A549 (cell line): ENCODE measurements around the gene NGF.

Source experiments
- POLR2A ChIP-seq: IDR thresholded peaks from 2 replicates; pipeline ENCODE4 v1.6.1; 2012; ENCODE audit warnings: mild to moderate bottlenecking, low read length
- TF ChIP-seq, protein P1 (sequence below): fragments of >200 bp; sonication (Bioruptor Twin); formaldehyde crosslinking; IDR thresholded peaks from 3 replicates; pipeline ENCODE4 v1.5.1; 2016

DNA sequence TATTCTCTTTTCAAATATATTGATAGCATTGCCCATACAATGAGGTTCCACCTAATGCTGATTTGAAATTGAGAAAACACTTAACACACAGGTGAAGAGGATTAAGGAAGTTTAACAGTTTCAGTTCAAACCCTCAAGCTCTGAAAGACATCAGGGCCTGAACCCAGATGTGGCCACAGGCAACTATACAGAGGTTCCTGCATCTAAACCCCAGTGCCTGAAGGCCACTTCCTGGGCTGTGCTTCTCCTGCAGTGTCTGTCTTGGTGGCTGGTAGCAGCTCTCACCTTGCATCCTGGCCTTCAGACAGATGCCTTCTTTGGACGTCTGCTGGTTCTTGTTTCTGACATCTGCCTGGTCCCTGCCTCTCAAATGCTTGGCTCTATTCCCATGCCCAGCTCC, 25.1 kb upstream of the NGF start:
- TF ChIP-seq POLR2A: no peak
- TF ChIP-seq, protein P1, sequence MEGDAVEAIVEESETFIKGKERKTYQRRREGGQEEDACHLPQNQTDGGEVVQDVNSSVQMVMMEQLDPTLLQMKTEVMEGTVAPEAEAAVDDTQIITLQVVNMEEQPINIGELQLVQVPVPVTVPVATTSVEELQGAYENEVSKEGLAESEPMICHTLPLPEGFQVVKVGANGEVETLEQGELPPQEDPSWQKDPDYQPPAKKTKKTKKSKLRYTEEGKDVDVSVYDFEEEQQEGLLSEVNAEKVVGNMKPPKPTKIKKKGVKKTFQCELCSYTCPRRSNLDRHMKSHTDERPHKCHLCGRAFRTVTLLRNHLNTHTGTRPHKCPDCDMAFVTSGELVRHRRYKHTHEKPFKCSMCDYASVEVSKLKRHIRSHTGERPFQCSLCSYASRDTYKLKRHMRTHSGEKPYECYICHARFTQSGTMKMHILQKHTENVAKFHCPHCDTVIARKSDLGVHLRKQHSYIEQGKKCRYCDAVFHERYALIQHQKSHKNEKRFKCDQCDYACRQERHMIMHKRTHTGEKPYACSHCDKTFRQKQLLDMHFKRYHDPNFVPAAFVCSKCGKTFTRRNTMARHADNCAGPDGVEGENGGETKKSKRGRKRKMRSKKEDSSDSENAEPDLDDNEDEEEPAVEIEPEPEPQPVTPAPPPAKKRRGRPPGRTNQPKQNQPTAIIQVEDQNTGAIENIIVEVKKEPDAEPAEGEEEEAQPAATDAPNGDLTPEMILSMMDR: no peak
